ENCODE data around the gene IQGAP3. TPM values are rescaled to one million over a fixed set of nuclear protein-coding genes. Genes with fewer than 3 reads are reported as not detected.

Gene IQGAP3
- total RNA-seq, 2 experiments from 2014 or later = not detected

DNA sequence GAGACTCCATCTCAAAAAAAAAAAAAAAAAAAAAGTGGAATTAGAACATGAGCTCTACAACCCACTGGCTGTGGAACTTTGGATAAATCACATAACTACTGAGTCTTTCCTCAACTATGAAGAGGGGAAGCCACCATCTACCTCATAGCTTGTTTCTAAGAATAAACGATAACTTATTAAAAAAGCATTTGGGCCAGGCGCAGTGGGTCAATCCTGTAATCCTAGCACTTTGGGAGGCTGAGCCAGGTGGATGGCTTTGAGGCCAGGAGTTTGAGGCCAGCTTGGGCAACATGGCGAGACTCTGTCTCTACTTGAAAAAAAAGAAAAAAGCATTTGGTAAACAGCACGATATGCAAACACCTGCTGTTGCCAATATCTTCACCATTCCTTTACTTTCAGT lies 40.0 kb downstream of the IQGAP3 start:
- ChIA-PET POLR2A (interaction anchor here (0.9 to 1.8 kb wide), 3 partner anchors 27 to 49 kb away, joined by 3 to 8 read pairs (median 3); no protein-coding TSS in a partner anchor), CTCF (interaction anchor here (0.7 to 1.3 kb wide), 3 partner anchors 10 to 538 kb away, joined by 3 to 5 read pairs (median 3); no protein-coding TSS in a partner anchor)

DNA sequence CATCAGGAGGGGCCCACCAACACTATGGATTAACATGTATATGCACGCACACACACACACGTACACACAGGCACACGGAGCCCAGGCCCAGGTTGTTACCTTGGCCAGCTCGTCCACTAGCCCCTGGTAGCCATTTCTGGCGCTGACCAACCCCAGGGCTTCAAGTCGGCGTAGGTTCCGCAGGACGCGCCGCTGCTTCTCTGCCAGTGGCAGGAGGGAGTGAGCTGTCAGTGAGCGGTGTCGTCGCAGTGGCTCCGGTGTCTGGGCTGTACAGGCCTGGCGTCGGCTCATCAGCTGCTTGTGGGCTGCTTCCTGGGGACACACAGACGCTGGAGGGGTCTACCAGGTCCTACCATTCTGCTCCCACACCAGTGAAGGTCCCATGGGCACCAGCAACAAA lies 42.4 kb downstream of the IQGAP3 start:
- ChIA-PET POLR2A (no interaction called here), CTCF (no interaction called here)
- Mint-ChIP-seq H3K4me3 (no peak overlapping the region), H3K4me1 (ENCODE audit: low read depth) (peaks cover 26% of the 10 kb centered on the region), H3K9me3 (no peaks in the 10 kb centered on the region), H3K27ac (no peak overlapping the region), H3K36me3 (ENCODE audit: low read depth) (no peaks in the 10 kb centered on the region), H3K27me3 (no peaks in the 10 kb centered on the region)
- no peaks in the 10 kb centered on the region for H3K9me3 ChIP-seq (ENCODE audit: control insufficient read depth in 1 of 2, insufficient read depth in 1 of 2, low read length in 2 of 2)
- intact Hi-C loops (cut with DNase I, micrococcal nuclease) = no loop called here
- no peaks in the 10 kb centered on the region for H3K36me3 ChIP-seq (ENCODE audit: insufficient read depth, low read length)
- no peak overlapping the region for H3K4me3 ChIP-seq (ENCODE audit: low read length)
- TF ChIP-seq, protein P1, sequence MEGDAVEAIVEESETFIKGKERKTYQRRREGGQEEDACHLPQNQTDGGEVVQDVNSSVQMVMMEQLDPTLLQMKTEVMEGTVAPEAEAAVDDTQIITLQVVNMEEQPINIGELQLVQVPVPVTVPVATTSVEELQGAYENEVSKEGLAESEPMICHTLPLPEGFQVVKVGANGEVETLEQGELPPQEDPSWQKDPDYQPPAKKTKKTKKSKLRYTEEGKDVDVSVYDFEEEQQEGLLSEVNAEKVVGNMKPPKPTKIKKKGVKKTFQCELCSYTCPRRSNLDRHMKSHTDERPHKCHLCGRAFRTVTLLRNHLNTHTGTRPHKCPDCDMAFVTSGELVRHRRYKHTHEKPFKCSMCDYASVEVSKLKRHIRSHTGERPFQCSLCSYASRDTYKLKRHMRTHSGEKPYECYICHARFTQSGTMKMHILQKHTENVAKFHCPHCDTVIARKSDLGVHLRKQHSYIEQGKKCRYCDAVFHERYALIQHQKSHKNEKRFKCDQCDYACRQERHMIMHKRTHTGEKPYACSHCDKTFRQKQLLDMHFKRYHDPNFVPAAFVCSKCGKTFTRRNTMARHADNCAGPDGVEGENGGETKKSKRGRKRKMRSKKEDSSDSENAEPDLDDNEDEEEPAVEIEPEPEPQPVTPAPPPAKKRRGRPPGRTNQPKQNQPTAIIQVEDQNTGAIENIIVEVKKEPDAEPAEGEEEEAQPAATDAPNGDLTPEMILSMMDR (IDR thresholded peaks at IDR 0.05) = no peak
- H3K27ac ChIP-seq (ENCODE audit: low read depth in 1 of 2, low read length in 2 of 2) = no peak overlapping the region
- DNase-seq = no peak
- H3K27me3 ChIP-seq (ENCODE audit: control insufficient read depth in 1 of 2, insufficient read depth in 2 of 2, low read length in 2 of 2) = no peaks in the 10 kb centered on the region
- ATAC-seq (ENCODE audit: poor library complexity) = no peak
- H3K4me1 ChIP-seq (ENCODE audit: insufficient read depth, low read length) = peaks cover 22% of the 10 kb centered on the region

More for the DNA sequence above, 40.0 kb downstream of the IQGAP3 start:
- Histone ChIP-seq H3K4me1 (ENCODE audit: insufficient read depth, low read length) (peaks cover 13% of the 10 kb centered on the region), H3K27me3 (ENCODE audit: control insufficient read depth in 1 of 2, insufficient read depth in 2 of 2, low read length in 2 of 2) (no peaks in the 10 kb centered on the region), H3K4me3 (ENCODE audit: low read length) (no peak overlapping the region), H3K9me3 (ENCODE audit: control insufficient read depth in 1 of 2, insufficient read depth in 1 of 2, low read length in 2 of 2) (no peaks in the 10 kb centered on the region), H3K27ac (ENCODE audit: low read depth in 1 of 2, low read length in 2 of 2) (no peak overlapping the region), H3K36me3 (ENCODE audit: insufficient read depth, low read length) (no peaks in the 10 kb centered on the region)
- intact Hi-C loops (cut with DNase I, micrococcal nuclease) = no loop called here
- TF ChIP-seq, protein P1 (IDR thresholded peaks at IDR 0.05) = no peak
- no peaks in the 10 kb centered on the region for H3K36me3 Mint-ChIP-seq (ENCODE audit: low read depth)
- no peaks in the 10 kb centered on the region for H3K9me3 Mint-ChIP-seq
- H3K27ac Mint-ChIP-seq = no peak overlapping the region
- H3K27me3 Mint-ChIP-seq = no peaks in the 10 kb centered on the region
- peaks cover 13% of the 10 kb centered on the region for H3K4me1 Mint-ChIP-seq (ENCODE audit: low read depth)
- H3K4me3 Mint-ChIP-seq = no peak overlapping the region
- ATAC-seq (ENCODE audit: poor library complexity) = no peak
- no peak for DNase-seq

DNA sequence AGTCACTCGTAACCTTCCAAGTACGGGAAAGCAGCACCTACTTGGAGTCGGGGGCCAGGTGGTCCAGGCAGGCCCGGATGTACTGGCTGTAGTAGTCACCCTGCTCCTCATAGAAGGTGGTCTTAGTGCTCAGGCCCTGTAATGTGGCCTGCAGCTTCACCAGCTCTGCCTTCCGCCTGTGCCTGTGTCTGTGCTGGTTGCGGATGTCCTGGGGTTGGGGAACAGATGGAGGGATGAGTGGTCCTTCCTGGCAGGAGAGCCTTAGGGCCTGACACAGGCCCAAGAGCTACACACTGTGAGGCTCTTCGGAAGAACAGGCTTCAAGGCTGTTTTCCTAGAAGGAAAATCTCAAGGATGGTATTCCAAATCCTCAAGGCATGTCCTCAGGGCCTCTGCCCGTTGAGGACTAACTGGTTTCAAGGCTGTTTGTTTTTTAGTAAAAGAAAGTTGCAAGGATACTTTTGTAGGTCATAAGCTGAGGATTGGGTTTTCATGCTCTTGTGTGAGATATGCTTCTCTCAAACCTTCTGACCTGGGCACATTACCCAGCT lies 43.4 kb downstream of the IQGAP3 start:
- ATAC-seq (ENCODE audit: poor library complexity) (no peak), DNase-seq (no peak)
- Mint-ChIP-seq H3K4me1 (ENCODE audit: low read depth) (peaks cover 37% of the 10 kb centered on the region), H3K27me3 (no peaks in the 10 kb centered on the region), H3K27ac (no peak overlapping the region), H3K36me3 (ENCODE audit: low read depth) (no peaks in the 10 kb centered on the region), H3K4me3 (no peak overlapping the region), H3K9me3 (no peaks in the 10 kb centered on the region)
- Histone ChIP-seq H3K36me3 (ENCODE audit: insufficient read depth, low read length) (no peaks in the 10 kb centered on the region), H3K4me1 (ENCODE audit: insufficient read depth, low read length) (peaks cover 31% of the 10 kb centered on the region), H3K9me3 (ENCODE audit: control insufficient read depth in 1 of 2, insufficient read depth in 1 of 2, low read length in 2 of 2) (no peaks in the 10 kb centered on the region), H3K27me3 (ENCODE audit: control insufficient read depth in 1 of 2, insufficient read depth in 2 of 2, low read length in 2 of 2) (no peaks in the 10 kb centered on the region), H3K4me3 (ENCODE audit: low read length) (no peak overlapping the region), H3K27ac (ENCODE audit: low read depth in 1 of 2, low read length in 2 of 2) (no peak overlapping the region)
- intact Hi-C loops (cut with DNase I, micrococcal nuclease) = no loop called here
- TF ChIP-seq, protein P1 (IDR thresholded peaks at IDR 0.05) = no peak
- ChIA-PET POLR2A (interaction anchor here (1.6 kb wide), 1 partner anchor 28 kb away, joined by 12 read pairs; the partner anchor contains the start of gene MEF2D), CTCF (interaction anchor here (1.1 kb wide), 1 partner anchor 143 kb away, joined by 3 read pairs; no protein-coding TSS in a partner anchor)

Measured in CD4-positive, alpha-beta T cell (primary cell).